Testis (tissue), 3 donors: ENCODE results near the gene TMEM144. TPM values are rescaled to one million over a fixed set of nuclear protein-coding genes. Genes with fewer than 3 reads are reported as not detected.

ENCODE experiments used
- DNase-seq: peaks from one replicate; pipeline ENCODE4 v3.0.0-alpha.2; 2019
- H3K27ac ChIP-seq, 2 donors: fragments of 200-600 bp; sonication (generic); one replicate each; pipeline ENCODE4 v1.5.1; 2019
- H3K27me3 ChIP-seq: fragments of 200-600 bp; sonication (generic); one replicate; pipeline ENCODE4 v1.5.1; 2019
- H3K36me3 ChIP-seq: fragments of 200-600 bp; sonication (generic); one replicate; pipeline ENCODE4 v1.5.1; 2017; ENCODE audit warnings: low read depth; ENCODE audit errors: missing control alignments
- H3K4me1 ChIP-seq: fragments of 200-600 bp; sonication (generic); one replicate; pipeline ENCODE4 v1.5.1; 2019
- H3K4me3 ChIP-seq, 2 donors: fragments of 200-600 bp; sonication (generic); one replicate each; pipeline ENCODE4 v1.5.1; 2017 to 2019
- H3K9me3 ChIP-seq: fragments of 200-600 bp; sonication (generic); one replicate; pipeline ENCODE4 v1.5.1; 2017
- POLR2A ChIP-seq: fragments of 450-650 bp; IDR thresholded peaks from one replicate; pipeline ENCODE4 v1.6.1; 2017; ENCODE audit warnings: antibody characterized with exemption, mild to moderate bottlenecking, moderate library complexity
- WGBS, 2 donors: methylation state at CpG; one replicate each; pipeline ENCODE4 v1.1.5; 2018; 5-methylcytosine and 5-hydroxymethylcytosine counted together
- intact Hi-C: fragments of 100-400 bp; cut with DNase I; formaldehyde crosslinking; loops from one replicate; pipeline ENCODE4 v1.15.1; 2023; ENCODE audit warnings: low total_unique reads
- polyA plus RNA-seq: library from polyadenylated mRNA; stranded (reverse); fragments of 350-450 nt; fragmentation: Illumina TruSeq; extraction: RNeasy Lipid Tissue Mini Kit (QIAGEN cat#74804); gene quantifications from one replicate; pipeline ENCODE4 v1.2.3, GENCODE V29; 2014; ENCODE audit warnings: low read depth, low replicate concordance; ENCODE audit not compliant: insufficient read depth
- total RNA-seq, 2 donors: library from RNA; depleted of rRNA; stranded (reverse); fragments of >200 nt; gene quantifications; one replicate each; pipeline ENCODE4 v1.2.3, GENCODE V29; 2016
- TF ChIP-seq, protein P1 (sequence below), 3 experiments: fragments of 450-650 bp in 2 of 3; fragments of 200-600 bp in 1 of 3; sonication (generic) in 1 of 3; IDR thresholded peaks; one replicate each; pipeline ENCODE4 v1.5.1; 2016 to 2019; ENCODE audit warnings: antibody characterized with exemption in 3 of 3, mild to moderate bottlenecking in 2 of 3, moderate library complexity in 1 of 3

TMEM144 gene
- total and polyA plus RNA-seq, 3 donors from 2014 or later, result 24.2 to 45.4 (median 44.6) TPM

- Histone ChIP-seq H3K4me1 (no peaks in the 10 kb centered on the region), H3K27me3 (no peaks in the 10 kb centered on the region), H3K4me3 (no peak overlapping the region), H3K9me3 (no peaks in the 10 kb centered on the region), H3K27ac (no peak overlapping the region), H3K36me3 (no peaks in the 10 kb centered on the region)
- intact Hi-C loops, result no loop called here
- no peak for DNase-seq
- TF ChIP-seq POLR2A, result no peak
- TF ChIP-seq, protein P1, sequence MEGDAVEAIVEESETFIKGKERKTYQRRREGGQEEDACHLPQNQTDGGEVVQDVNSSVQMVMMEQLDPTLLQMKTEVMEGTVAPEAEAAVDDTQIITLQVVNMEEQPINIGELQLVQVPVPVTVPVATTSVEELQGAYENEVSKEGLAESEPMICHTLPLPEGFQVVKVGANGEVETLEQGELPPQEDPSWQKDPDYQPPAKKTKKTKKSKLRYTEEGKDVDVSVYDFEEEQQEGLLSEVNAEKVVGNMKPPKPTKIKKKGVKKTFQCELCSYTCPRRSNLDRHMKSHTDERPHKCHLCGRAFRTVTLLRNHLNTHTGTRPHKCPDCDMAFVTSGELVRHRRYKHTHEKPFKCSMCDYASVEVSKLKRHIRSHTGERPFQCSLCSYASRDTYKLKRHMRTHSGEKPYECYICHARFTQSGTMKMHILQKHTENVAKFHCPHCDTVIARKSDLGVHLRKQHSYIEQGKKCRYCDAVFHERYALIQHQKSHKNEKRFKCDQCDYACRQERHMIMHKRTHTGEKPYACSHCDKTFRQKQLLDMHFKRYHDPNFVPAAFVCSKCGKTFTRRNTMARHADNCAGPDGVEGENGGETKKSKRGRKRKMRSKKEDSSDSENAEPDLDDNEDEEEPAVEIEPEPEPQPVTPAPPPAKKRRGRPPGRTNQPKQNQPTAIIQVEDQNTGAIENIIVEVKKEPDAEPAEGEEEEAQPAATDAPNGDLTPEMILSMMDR (IDR thresholded peaks at IDR 0.05), result no peak
- WGBS, 2 donors, result 93% methylated on average over 4 of the region's 5 CpGs; no CpG with 5 or more reads in 1 of the 2 donors
These were observed 19.5 kb downstream of the TMEM144 start for GRCh38 chr4:158229768-158230167.

DNA sequence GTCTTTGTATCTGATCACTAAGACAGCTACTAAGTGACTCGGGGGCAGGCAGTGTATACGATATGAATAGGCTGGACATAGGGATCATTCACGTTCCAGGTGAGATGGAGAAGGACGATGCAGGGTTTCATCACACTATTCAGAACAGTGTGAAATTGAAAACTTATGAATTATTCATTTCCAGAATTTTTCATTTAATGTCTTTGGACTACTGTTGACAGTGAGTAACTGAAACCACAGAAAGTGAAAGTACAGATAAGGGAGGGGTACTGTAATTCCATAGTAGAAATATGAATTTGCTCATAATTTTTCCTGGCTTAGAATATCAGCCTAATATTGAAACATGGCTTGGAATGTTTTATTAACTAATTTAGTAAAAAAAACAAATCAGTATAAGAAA, 24.4 kb downstream of the TMEM144 start:
- H3K4me1 ChIP-seq, result no peaks in the 10 kb centered on the region
- no peaks in the 10 kb centered on the region for H3K27me3 ChIP-seq
- intact Hi-C loops, result no loop called here
- no peak for TF ChIP-seq POLR2A
- TF ChIP-seq, protein P1 (IDR thresholded peaks at IDR 0.05), result no peak
- no peak overlapping the region for H3K4me3 ChIP-seq
- H3K27ac ChIP-seq, result no peak overlapping the region
- no peaks in the 10 kb centered on the region for H3K36me3 ChIP-seq
- DNase-seq, result no peak
- no peaks in the 10 kb centered on the region for H3K9me3 ChIP-seq
- 98% methylated on average over 4 of the region's 4 CpGs for WGBS, 2 donors

DNA sequence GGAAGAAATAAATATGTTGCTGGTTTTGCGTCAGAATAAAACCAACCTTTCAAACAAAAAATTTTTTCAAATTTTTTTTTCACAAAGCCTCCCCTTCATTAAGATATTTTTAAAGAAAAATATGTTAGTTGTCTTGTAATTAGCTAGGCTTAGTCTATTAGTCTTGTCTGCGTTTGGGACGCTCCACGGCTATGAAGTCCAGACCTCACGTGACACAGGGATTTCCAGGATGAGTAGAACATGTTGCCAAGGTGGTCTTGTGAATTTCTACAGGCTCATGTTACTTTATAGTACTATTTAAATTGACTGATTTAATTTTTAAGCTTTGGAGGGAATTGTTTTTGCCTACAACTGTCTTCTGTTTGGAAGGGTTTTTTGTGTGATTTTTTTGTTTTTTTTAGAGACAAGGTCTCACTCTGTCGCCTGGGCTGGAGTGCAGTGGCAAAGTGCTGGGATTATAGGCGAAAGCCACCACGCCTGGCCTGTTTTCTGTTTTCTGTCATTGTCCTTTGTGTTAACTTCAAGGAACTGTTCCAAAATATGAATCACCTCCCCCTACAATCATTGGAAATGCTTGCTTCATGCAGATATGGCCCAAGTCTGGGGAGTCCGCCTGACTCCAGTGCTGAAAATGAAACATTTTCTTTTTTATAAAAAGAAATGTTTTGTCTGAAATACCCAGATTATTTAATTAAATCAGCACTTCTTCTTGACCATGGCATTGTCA, 26.2 kb downstream of the TMEM144 start:
- no peaks in the 10 kb centered on the region for H3K9me3 ChIP-seq
- WGBS, 2 donors, result 70 to 76% methylated on average over 9 of the region's 9 CpGs
- no peaks in the 10 kb centered on the region for H3K27me3 ChIP-seq

DNA sequence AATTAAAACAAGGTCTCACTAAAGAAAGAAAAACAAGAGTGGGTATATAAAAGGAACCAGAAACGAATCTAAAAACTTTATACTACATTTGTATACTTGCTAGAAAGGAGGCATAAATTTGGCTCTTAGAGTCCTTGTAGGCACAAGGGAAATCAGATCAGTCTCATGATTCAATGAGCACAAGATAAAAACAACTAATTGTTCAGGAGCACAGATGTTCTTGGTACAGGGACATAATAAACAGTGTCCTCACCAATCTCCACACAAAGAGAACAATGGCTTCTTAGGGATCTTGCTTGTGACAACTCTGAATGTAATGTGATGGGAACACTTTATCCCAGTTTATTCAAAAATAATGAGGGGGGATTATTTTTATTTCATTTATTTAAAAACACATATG, 28.3 kb downstream of the TMEM144 start:
- H3K27ac ChIP-seq, result no peak overlapping the region
- H3K4me1 ChIP-seq, result no peaks in the 10 kb centered on the region
- no peak for TF ChIP-seq POLR2A
- TF ChIP-seq, protein P1 (IDR thresholded peaks at IDR 0.05), result no peak
- no peak for DNase-seq
- no peaks in the 10 kb centered on the region for H3K27me3 ChIP-seq
- H3K9me3 ChIP-seq, result no peaks in the 10 kb centered on the region
- WGBS, 2 donors, result 82 to 85% methylated on average over 1 of the region's 1 CpG
- intact Hi-C loops, result no loop called here
- H3K36me3 ChIP-seq, result no peaks in the 10 kb centered on the region
- H3K4me3 ChIP-seq, result no peak overlapping the region

More for the DNA sequence above, 26.2 kb downstream of the TMEM144 start:
- H3K27ac ChIP-seq, result no peak overlapping the region
- H3K36me3 ChIP-seq, result no peaks in the 10 kb centered on the region
- TF ChIP-seq POLR2A, result no peak
- TF ChIP-seq, protein P1 (IDR thresholded peaks at IDR 0.05), result no peak
- intact Hi-C loops, result no loop called here
- no peak overlapping the region for H3K4me3 ChIP-seq
- peak; percentile 16 for DNase-seq
- no peaks in the 10 kb centered on the region for H3K4me1 ChIP-seq

DNA sequence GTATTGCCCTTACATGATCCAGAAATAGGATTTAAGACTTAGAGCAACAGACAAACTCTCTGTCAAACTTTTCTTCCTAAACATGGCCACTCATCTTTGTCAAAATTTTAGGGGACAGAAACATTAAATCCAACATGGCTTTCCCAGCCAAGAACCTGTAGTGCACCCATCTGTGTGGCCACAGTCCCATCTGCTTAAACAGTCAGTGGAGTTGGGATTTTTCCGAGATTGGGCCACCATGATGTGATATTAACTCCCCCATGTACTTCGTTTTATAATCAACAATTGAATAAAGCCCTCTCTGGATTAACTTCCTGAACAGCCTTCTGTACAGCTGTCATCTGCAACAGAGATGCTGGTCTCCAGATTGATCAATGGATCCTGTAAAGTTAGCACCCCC, 28.9 kb downstream of the TMEM144 start:
- TF ChIP-seq, protein P1 (IDR thresholded peaks at IDR 0.05), result no peak
- no peak for TF ChIP-seq POLR2A
- Histone ChIP-seq H3K36me3 (no peaks in the 10 kb centered on the region), H3K27ac (no peak overlapping the region), H3K9me3 (no peaks in the 10 kb centered on the region), H3K4me3 (no peak overlapping the region), H3K27me3 (no peaks in the 10 kb centered on the region), H3K4me1 (no peaks in the 10 kb centered on the region)
- 79 to 85% methylated on average over 2 of the region's 2 CpGs for WGBS, 2 donors
- no peak for DNase-seq
- intact Hi-C loops, result no loop called here
